Epidermal melanocyte (primary cell): ENCODE measurements around the gene DNAJC10.
"Not testable (repeated sequence)": the region's sequence is repeated elsewhere in the genome, so short reads cannot be mapped to it uniquely, and the experiment has no call there.

ENCODE experiments used
- DNase-seq: peaks from one replicate; pipeline ENCODE4 v3.0.0; 2011; ENCODE audit warnings: low spot score; ENCODE audit not compliant: insufficient read length

DNAJC10 gene

GRCh38 chr2:182719116-182719515 is 3.1 kb downstream of the DNAJC10 start:
- not testable (repeated sequence) for DNase-seq

- DNase-seq = no peak
These were observed 8.6 kb downstream of the DNAJC10 start for GRCh38 chr2:182724656-182725055.

GRCh38 chr2:182726473-182726872 is 10.4 kb downstream of the DNAJC10 start:
- DNase-seq = no peak

- DNase-seq = no peak
These were observed 12.0 kb downstream of the DNAJC10 start for GRCh38 chr2:182728014-182728413.

- no peak for DNase-seq
These were observed 13.8 kb downstream of the DNAJC10 start for GRCh38 chr2:182729710-182730339.

- DNase-seq = no peak
These were observed 14.4 kb downstream of the DNAJC10 start for GRCh38 chr2:182730486-182730885.

GRCh38 chr2:182732736-182733135 is 16.7 kb downstream of the DNAJC10 start:
- no peak for DNase-seq

- no peak for DNase-seq
These were observed 17.5 kb downstream of the DNAJC10 start for GRCh38 chr2:182733572-182733971.

GRCh38 chr2:182736856-182737255 is 20.8 kb downstream of the DNAJC10 start:
- DNase-seq = not testable (repeated sequence)

GRCh38 chr2:182740701-182741100 is 24.6 kb downstream of the DNAJC10 start:
- no peak for DNase-seq

- no peak for DNase-seq
These were observed 25.6 kb downstream of the DNAJC10 start for GRCh38 chr2:182741620-182742019.

GRCh38 chr2:182744490-182744889 is 28.4 kb downstream of the DNAJC10 start:
- no peak for DNase-seq

- DNase-seq = no peak
These were observed 29.0 kb downstream of the DNAJC10 start for GRCh38 chr2:182745061-182745460.

GRCh38 chr2:182745894-182746293 is 29.8 kb downstream of the DNAJC10 start:
- not testable (repeated sequence) for DNase-seq

- DNase-seq = no peak
These were observed 38.2 kb downstream of the DNAJC10 start for GRCh38 chr2:182754231-182754630.

GRCh38 chr2:182758379-182758778 is 42.3 kb downstream of the DNAJC10 start:
- DNase-seq = no peak

- DNase-seq = no peak
These were observed 45.8 kb downstream of the DNAJC10 start for GRCh38 chr2:182761903-182762302.

GRCh38 chr2:182763311-182763912 is 47.4 kb downstream of the DNAJC10 start:
- no peak for DNase-seq

GRCh38 chr2:182766626-182767025 is 50.6 kb downstream of the DNAJC10 start:
- no peak for DNase-seq

- DNase-seq = no peak
These were observed 51.5 kb downstream of the DNAJC10 start for GRCh38 chr2:182767578-182767977.

- DNase-seq = not testable (repeated sequence)
These were observed 52.9 kb downstream of the DNAJC10 start for GRCh38 chr2:182768950-182769349.

- no peak for DNase-seq
These were observed 63.3 kb downstream of the DNAJC10 start for GRCh38 chr2:182779323-182779722.

GRCh38 chr2:182781099-182781498 is 65.0 kb downstream of the DNAJC10 start:
- not testable (repeated sequence) for DNase-seq
